T-helper 2 cell treated with Interferon-gamma antibody and Interleukin-4, amounts not matched to agents 5 μg/mL and 100 μg/mL, for 36 hours (primary cell): ENCODE results near the gene PDS5B.
"Not testable (repeated sequence)": the region's sequence is repeated elsewhere in the genome, so short reads cannot be mapped to it uniquely, and the experiment has no call there.

Experiments used
- DNase-seq: peaks from one replicate; pipeline ENCODE4 v3.0.0; 2021; ENCODE audit warnings: low spot score
- H3K27ac Mint-ChIP-seq: one replicate; pipeline ENCODE4 v1.8.0; 2021; ENCODE audit warnings: mild to moderate bottlenecking, mixed read lengths
- H3K27me3 Mint-ChIP-seq: one replicate; pipeline ENCODE4 v1.8.0; 2021; ENCODE audit warnings: low read depth, mixed read lengths
- H3K36me3 Mint-ChIP-seq: one replicate; pipeline ENCODE4 v1.8.0; 2021; ENCODE audit warnings: low read depth, mixed read lengths
- H3K4me1 Mint-ChIP-seq: one replicate; pipeline ENCODE4 v1.8.0; 2021; ENCODE audit warnings: low read depth, mixed read lengths
- H3K4me3 Mint-ChIP-seq: one replicate; pipeline ENCODE4 v1.8.0; 2022; ENCODE audit warnings: mild to moderate bottlenecking, moderate library complexity, mixed read lengths
- H3K9me3 Mint-ChIP-seq: one replicate; pipeline ENCODE4 v1.8.0; 2021; ENCODE audit warnings: mixed read lengths

The PDS5B gene

GRCh38 chr13:32783067-32783466 lies 196.8 kb downstream of the PDS5B start:
- Mint-ChIP-seq H3K27ac (peak overlapping the region; percentile 60), H3K4me3 (peak overlapping the region; percentile 52), H3K9me3 (no peaks in the 10 kb centered on the region), H3K4me1 (peaks cover 27% of the 10 kb centered on the region), H3K27me3 (no peaks in the 10 kb centered on the region), H3K36me3 (peaks cover 32% of the 10 kb centered on the region)
- peak; percentile 28 for DNase-seq

- Mint-ChIP-seq H3K4me3 (peak overlapping the region; percentile 21), H3K36me3 (peaks cover 18% of the 10 kb centered on the region), H3K4me1 (peaks cover 31% of the 10 kb centered on the region), H3K27ac (peak overlapping the region; percentile 33), H3K9me3 (peaks cover 5% of the 10 kb centered on the region), H3K27me3 (no peaks in the 10 kb centered on the region)
- no peak for DNase-seq
Observed at GRCh38 chr13:32790731-32791130, 204.5 kb downstream of the PDS5B start.

GRCh38 chr13:32791545-32792172 lies 205.4 kb downstream of the PDS5B start:
- peaks cover 31% of the 10 kb centered on the region for H3K4me1 Mint-ChIP-seq
- peaks cover 14% of the 10 kb centered on the region for H3K36me3 Mint-ChIP-seq
- DNase-seq, result peak; percentile 40
- H3K4me3 Mint-ChIP-seq, result peak overlapping the region; percentile 55
- H3K27ac Mint-ChIP-seq, result peak overlapping the region; percentile 66
- peaks cover 5% of the 10 kb centered on the region for H3K9me3 Mint-ChIP-seq
- H3K27me3 Mint-ChIP-seq, result no peaks in the 10 kb centered on the region

GRCh38 chr13:32796754-32797153 lies 210.5 kb downstream of the PDS5B start:
- H3K27me3 Mint-ChIP-seq, result peaks cover 5% of the 10 kb centered on the region
- peaks cover 15% of the 10 kb centered on the region for H3K4me1 Mint-ChIP-seq
- H3K36me3 Mint-ChIP-seq, result peaks cover 2% of the 10 kb centered on the region
- H3K27ac Mint-ChIP-seq, result no peak overlapping the region
- DNase-seq, result no peak
- H3K9me3 Mint-ChIP-seq, result no peaks in the 10 kb centered on the region
- H3K4me3 Mint-ChIP-seq, result no peak overlapping the region

- H3K4me3 Mint-ChIP-seq, result no peak overlapping the region
- no peaks in the 10 kb centered on the region for H3K36me3 Mint-ChIP-seq
- DNase-seq, result no peak
- peaks cover 7% of the 10 kb centered on the region for H3K4me1 Mint-ChIP-seq
- no peak overlapping the region for H3K27ac Mint-ChIP-seq
- no peaks in the 10 kb centered on the region for H3K9me3 Mint-ChIP-seq
- H3K27me3 Mint-ChIP-seq, result peaks cover 10% of the 10 kb centered on the region
Observed at GRCh38 chr13:32802159-32802558, 215.9 kb downstream of the PDS5B start.

GRCh38 chr13:32804673-32805230 lies 218.5 kb downstream of the PDS5B start:
- H3K9me3 Mint-ChIP-seq, result no peaks in the 10 kb centered on the region
- H3K27ac Mint-ChIP-seq, result no peak overlapping the region
- no peak overlapping the region for H3K4me3 Mint-ChIP-seq
- peaks cover 7% of the 10 kb centered on the region for H3K4me1 Mint-ChIP-seq
- H3K27me3 Mint-ChIP-seq, result peaks cover 11% of the 10 kb centered on the region
- no peaks in the 10 kb centered on the region for H3K36me3 Mint-ChIP-seq
- no peak for DNase-seq

- peak overlapping the region; percentile 66 for H3K4me3 Mint-ChIP-seq
- peaks cover 13% of the 10 kb centered on the region for H3K4me1 Mint-ChIP-seq
- peaks cover 13% of the 10 kb centered on the region for H3K27me3 Mint-ChIP-seq
- peak overlapping the region; percentile 74 for H3K27ac Mint-ChIP-seq
- peak; percentile 25 for DNase-seq
- peaks cover 12% of the 10 kb centered on the region for H3K9me3 Mint-ChIP-seq
- H3K36me3 Mint-ChIP-seq, result peaks cover 3% of the 10 kb centered on the region
Observed at GRCh38 chr13:32811297-32811800, 225.1 kb downstream of the PDS5B start.

GRCh38 chr13:32821149-32821688 lies 235.0 kb downstream of the PDS5B start:
- no peak for DNase-seq
- Mint-ChIP-seq H3K27me3 (peaks cover 12% of the 10 kb centered on the region), H3K9me3 (no peaks in the 10 kb centered on the region), H3K4me1 (no peaks in the 10 kb centered on the region), H3K4me3 (no peak overlapping the region), H3K36me3 (no peaks in the 10 kb centered on the region), H3K27ac (no peak overlapping the region)

GRCh38 chr13:32822771-32823170 lies 236.5 kb downstream of the PDS5B start:
- Mint-ChIP-seq H3K27me3 (peaks cover 10% of the 10 kb centered on the region), H3K4me3 (no peak overlapping the region), H3K36me3 (no peaks in the 10 kb centered on the region), H3K9me3 (no peaks in the 10 kb centered on the region), H3K27ac (no peak overlapping the region), H3K4me1 (no peaks in the 10 kb centered on the region)
- DNase-seq, result no peak

GRCh38 chr13:32823597-32823996 lies 237.3 kb downstream of the PDS5B start:
- Mint-ChIP-seq H3K4me3 (no peak overlapping the region), H3K27me3 (peaks cover 10% of the 10 kb centered on the region)

GRCh38 chr13:32824061-32824460 lies 237.8 kb downstream of the PDS5B start:
- Mint-ChIP-seq H3K27ac (no peak overlapping the region), H3K9me3 (no peaks in the 10 kb centered on the region), H3K4me3 (no peak overlapping the region), H3K36me3 (no peaks in the 10 kb centered on the region), H3K4me1 (no peaks in the 10 kb centered on the region), H3K27me3 (peaks cover 7% of the 10 kb centered on the region)
- DNase-seq, result no peak

More at GRCh38 chr13:32823597-32823996, 237.3 kb downstream of the PDS5B start:
- Mint-ChIP-seq H3K36me3 (no peaks in the 10 kb centered on the region), H3K4me1 (no peaks in the 10 kb centered on the region), H3K9me3 (no peaks in the 10 kb centered on the region), H3K27ac (no peak overlapping the region)
- no peak for DNase-seq

GRCh38 chr13:32824675-32825074 lies 238.4 kb downstream of the PDS5B start:
- Mint-ChIP-seq H3K9me3 (no peaks in the 10 kb centered on the region), H3K4me1 (no peaks in the 10 kb centered on the region), H3K27me3 (peaks cover 6% of the 10 kb centered on the region), H3K4me3 (no peak overlapping the region), H3K27ac (no peak overlapping the region), H3K36me3 (no peaks in the 10 kb centered on the region)
- DNase-seq, result no peak

- Mint-ChIP-seq H3K27me3 (peaks cover 4% of the 10 kb centered on the region), H3K4me3 (no peak overlapping the region), H3K9me3 (no peaks in the 10 kb centered on the region), H3K4me1 (no peaks in the 10 kb centered on the region), H3K36me3 (no peaks in the 10 kb centered on the region), H3K27ac (no peak overlapping the region)
- no peak for DNase-seq
Observed at GRCh38 chr13:32825481-32825880, 239.2 kb downstream of the PDS5B start.

- not testable (repeated sequence) for H3K9me3 Mint-ChIP-seq, H3K4me3 Mint-ChIP-seq, H3K4me1 Mint-ChIP-seq, H3K27ac Mint-ChIP-seq, H3K36me3 Mint-ChIP-seq, DNase-seq, H3K27me3 Mint-ChIP-seq
Observed at GRCh38 chr13:32826372-32826771, 240.1 kb downstream of the PDS5B start.
